ENCODE measurements around the gene CDK6. TPM values are rescaled to one million over a fixed set of nuclear protein-coding genes. Genes with fewer than 3 reads are reported as not detected.

The CDK6 gene
- total and polyA plus RNA-seq, 2 experiments from 2014 or later, result 7.4 to 23.7 TPM

- no peak for TF ChIP-seq REST (IDR thresholded peaks at IDR 0.05; ENCODE audit: unreplicated experiment)
- no peak for TF ChIP-seq ZNF114 (CRISPR knock-in tag; IDR thresholded peaks at IDR 0.05)
- TF ChIP-seq JUNB (IDR thresholded peaks at IDR 0.05; ENCODE audit: unreplicated experiment), result no peak
- no peak for TF ChIP-seq EZH2 (IDR thresholded peaks at IDR 0.05; ENCODE audit: low read depth, unreplicated experiment)
- TF ChIP-seq EZH2phosphoT487 (IDR thresholded peaks at IDR 0.05; ENCODE audit: unreplicated experiment), result no peak
These were observed 27.0 kb downstream of the CDK6 start (continued) for GRCh38 chr7:92809397-92809759.

- H3K4me1 ChIP-seq (ENCODE audit: insufficient read depth), result peaks cover 28% of the 10 kb centered on the region
- TF ChIP-seq CTCF (conservative IDR thresholded peaks at IDR 0.05; ENCODE audit: low read depth in 2 of 2) (no peak), ZNF114 (CRISPR knock-in tag; IDR thresholded peaks at IDR 0.05) (no peak), EZH2 (IDR thresholded peaks at IDR 0.05; ENCODE audit: low read depth, unreplicated experiment) (no peak), ETS1 (IDR thresholded peaks at IDR 0.05) (no peak), REST (IDR thresholded peaks at IDR 0.05; ENCODE audit: unreplicated experiment) (no peak), EZH2phosphoT487 (IDR thresholded peaks at IDR 0.05; ENCODE audit: unreplicated experiment) (no peak), CREB1 (CRISPR knock-in tag; IDR thresholded peaks at IDR 0.05; ENCODE audit: low read depth) (no peak)
- peaks cover 21% of the 10 kb centered on the region for H3K79me2 ChIP-seq (replicated peaks; ENCODE audit: insufficient read depth)
- no peaks in the 10 kb centered on the region; the same call in 1 of the 2 replicates for H3K9me2 ChIP-seq (ENCODE audit: insufficient read depth)
- Mint-ChIP-seq H3K4me1 (peaks cover 41% of the 10 kb centered on the region), H3K9me3 (no peaks in the 10 kb centered on the region), H3K27ac (peak overlapping the region; percentile 73; the same call in 1 of the 2 replicates), H3K27me3 (ENCODE audit: insufficient read depth, low read depth, poor library complexity) (peaks cover 2% of the 10 kb centered on the region), H3K4me3 (no peak overlapping the region), H3K36me3 (ENCODE audit: low read depth) (no peaks in the 10 kb centered on the region; the same call in 2 of the 3 replicates)
- no peak for ATAC-seq
- DNase-seq (ENCODE audit: low spot score), result no peak
- H3K27me3 ChIP-seq (ENCODE audit: insufficient read depth), result no peaks in the 10 kb centered on the region
- no peak overlapping the region for H3K4me2 ChIP-seq
- no peak overlapping the region for H3K4me3 ChIP-seq
- no peaks in the 10 kb centered on the region for H3K36me3 ChIP-seq (ENCODE audit: insufficient read depth)
- no peak overlapping the region for H3K27ac ChIP-seq (ENCODE audit: low read depth)
- no peaks in the 10 kb centered on the region for H4K20me1 ChIP-seq (replicated peaks; ENCODE audit: insufficient read depth)
- H2AFZ ChIP-seq, result no peak overlapping the region
- H3F3A ChIP-seq (replicated peaks; ENCODE audit: low read depth), result no peaks in the 10 kb centered on the region
These were observed 27.7 kb downstream of the CDK6 start for GRCh38 chr7:92808635-92809034.
